OCI-LY1 (cell line): Measurements from ENCODE around the gene PDE11A.
A peak's percentile ranks its signal among the peaks of the same experiment; 100 is the strongest.

Experiments used
- H2AFZ ChIP-seq: fragments of 200-600 bp; sonication (generic), shearing (Covaris generic); 2 replicates; pipeline ENCODE4 v1.6.0; 2014; ENCODE audit warnings: antibody characterized with exemption, mild to moderate bottlenecking, low read length
- H3F3A ChIP-seq: fragments of 200-600 bp; sonication (generic), shearing (Covaris generic); 2 replicates; pipeline ENCODE4 v1.6.0; 2014; ENCODE audit warnings: mild to moderate bottlenecking, antibody characterized with exemption, low read length, moderate library complexity; ENCODE audit not compliant: insufficient read depth
- H3K27ac ChIP-seq: fragments of 200-600 bp; sonication (generic); 2 replicates; pipeline ENCODE4 v1.5.1; 2014; ENCODE audit warnings: low read length, mixed run types, mild to moderate bottlenecking, low read depth; ENCODE audit not compliant: poor library complexity, severe bottlenecking
- H3K27me3 ChIP-seq: fragments of 200-600 bp; sonication (generic); 2 replicates; pipeline ENCODE4 v1.6.0; 2014; ENCODE audit warnings: antibody characterized with exemption, mild to moderate bottlenecking, low read length, moderate library complexity; ENCODE audit not compliant: insufficient read depth
- H3K36me3 ChIP-seq: fragments of 200-600 bp; sonication (generic); 2 replicates; pipeline ENCODE4 v1.6.1; 2014; ENCODE audit warnings: mild to moderate bottlenecking, antibody characterized with exemption, low read length, moderate library complexity, mixed read lengths; ENCODE audit not compliant: insufficient read depth
- H3K4me1 ChIP-seq: fragments of 200-600 bp; sonication (generic); 2 replicates; pipeline ENCODE4 v1.5.1; 2014; ENCODE audit warnings: mild to moderate bottlenecking, low read length, moderate library complexity; ENCODE audit not compliant: insufficient read depth, severe bottlenecking
- H3K4me2 ChIP-seq: fragments of 200-600 bp; sonication (generic), shearing (Covaris generic); 2 replicates; pipeline ENCODE4 v1.6.1; 2014; ENCODE audit warnings: low read length
- H3K4me3 ChIP-seq: fragments of 200-600 bp; sonication (generic); 2 replicates; pipeline ENCODE4 v1.5.1; 2014; ENCODE audit warnings: low read length, low read depth, mild to moderate bottlenecking, mixed read lengths; ENCODE audit not compliant: poor library complexity, severe bottlenecking
- H3K79me2 ChIP-seq: fragments of 200-600 bp; shearing (Covaris generic); 2 replicates; pipeline ENCODE4 v1.6.1; 2016; ENCODE audit warnings: mixed run types, low read length, mixed read lengths; ENCODE audit not compliant: insufficient read depth
- H3K9ac ChIP-seq: fragments of 200-600 bp; sonication (generic), shearing (Covaris generic); 2 replicates; pipeline ENCODE4 v1.6.1; 2014; ENCODE audit warnings: mild to moderate bottlenecking, low read length, mixed read lengths
- H3K9me2 ChIP-seq: fragments of 200-600 bp; sonication (generic), shearing (Covaris generic); 2 replicates; pipeline ENCODE4 v1.6.1; 2014; ENCODE audit warnings: low read depth, mild to moderate bottlenecking, low read length, mixed read lengths
- H3K9me3 ChIP-seq: fragments of 200-600 bp; shearing (Covaris generic); 2 replicates; pipeline ENCODE4 v1.6.1; 2014; ENCODE audit warnings: low read length, mixed read lengths
- H4K20me1 ChIP-seq: fragments of 200-600 bp; sonication (generic), shearing (Covaris generic); 2 replicates; pipeline ENCODE4 v1.6.0; 2016; ENCODE audit warnings: mild to moderate bottlenecking, low read length; ENCODE audit not compliant: insufficient read depth
- EZH2 ChIP-seq: fragments of 200-600 bp; sonication (generic), shearing (Covaris generic); IDR thresholded peaks from 2 replicates; pipeline ENCODE4 v1.8.0; 2017; ENCODE audit warnings: borderline replicate concordance, mixed run types, mild to moderate bottlenecking, antibody characterized with exemption, low read length, moderate library complexity, mixed read lengths
- TF ChIP-seq, protein P1 (sequence below): fragments of 200-600 bp; sonication (generic), shearing (Covaris generic); IDR thresholded peaks from 2 replicates; pipeline ENCODE4 v1.5.1; 2017; ENCODE audit warnings: mild to moderate bottlenecking, antibody characterized with exemption, low read length, moderate library complexity, mixed read lengths

Gene PDE11A

DNA sequence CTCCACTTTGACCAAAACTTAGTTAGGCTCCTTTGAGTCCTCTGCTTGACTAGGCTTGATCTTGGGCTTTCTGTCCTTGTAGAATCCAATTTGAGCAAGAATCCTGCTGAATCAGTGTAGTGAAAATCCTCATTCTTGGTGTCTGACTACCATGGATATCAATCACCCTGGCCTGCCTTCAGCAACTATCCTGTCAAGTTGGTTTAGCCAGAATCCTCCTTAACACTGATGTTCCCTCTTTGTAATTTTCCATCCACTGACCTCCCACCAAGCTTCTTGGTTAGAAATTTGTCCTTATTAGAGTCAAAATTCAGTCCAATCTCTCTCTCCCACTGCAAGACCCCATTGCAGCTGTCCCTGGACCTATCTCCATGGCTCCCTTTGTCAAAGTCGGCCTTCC, 39.2 kb upstream of the PDE11A start:
- Histone ChIP-seq H3K9ac (no peak overlapping the region; the same call in 1 of the 2 replicates), H3K4me2 (peak overlapping the region; percentile 86; the same call in 1 of the 2 replicates)

DNA sequence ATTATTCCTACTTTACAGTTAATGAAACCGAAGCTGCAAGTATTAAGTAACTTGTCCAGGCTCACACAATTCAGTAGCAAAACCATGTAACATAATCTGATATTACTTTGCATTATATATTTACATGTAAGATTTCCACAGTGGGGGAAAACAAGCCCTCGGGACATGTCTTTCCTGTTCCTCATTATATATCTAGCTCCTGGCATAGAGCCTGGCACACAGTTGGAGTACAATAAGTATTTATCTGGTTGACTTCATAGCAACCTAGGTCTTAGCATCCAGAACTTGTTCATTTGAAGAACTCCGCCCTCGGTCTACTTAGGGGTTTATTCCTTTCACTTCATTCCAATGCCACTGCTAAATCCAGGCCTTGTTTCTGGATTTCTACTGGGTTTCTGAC, 38.1 kb upstream of the PDE11A start:
- Histone ChIP-seq H3K4me2 (no peak overlapping the region), H3F3A (no peaks in the 10 kb centered on the region), H3K9ac (no peak overlapping the region), H3K27me3 (no peaks in the 10 kb centered on the region), H3K79me2 (no peaks in the 10 kb centered on the region), H2AFZ (no peak overlapping the region), H4K20me1 (no peaks in the 10 kb centered on the region), H3K9me2 (no peaks in the 10 kb centered on the region), H3K4me3 (no peak overlapping the region), H3K4me1 (peaks cover 17% of the 10 kb centered on the region), H3K27ac (no peak overlapping the region), H3K9me3 (no peaks in the 10 kb centered on the region), H3K36me3 (no peaks in the 10 kb centered on the region)
- TF ChIP-seq, protein P1, sequence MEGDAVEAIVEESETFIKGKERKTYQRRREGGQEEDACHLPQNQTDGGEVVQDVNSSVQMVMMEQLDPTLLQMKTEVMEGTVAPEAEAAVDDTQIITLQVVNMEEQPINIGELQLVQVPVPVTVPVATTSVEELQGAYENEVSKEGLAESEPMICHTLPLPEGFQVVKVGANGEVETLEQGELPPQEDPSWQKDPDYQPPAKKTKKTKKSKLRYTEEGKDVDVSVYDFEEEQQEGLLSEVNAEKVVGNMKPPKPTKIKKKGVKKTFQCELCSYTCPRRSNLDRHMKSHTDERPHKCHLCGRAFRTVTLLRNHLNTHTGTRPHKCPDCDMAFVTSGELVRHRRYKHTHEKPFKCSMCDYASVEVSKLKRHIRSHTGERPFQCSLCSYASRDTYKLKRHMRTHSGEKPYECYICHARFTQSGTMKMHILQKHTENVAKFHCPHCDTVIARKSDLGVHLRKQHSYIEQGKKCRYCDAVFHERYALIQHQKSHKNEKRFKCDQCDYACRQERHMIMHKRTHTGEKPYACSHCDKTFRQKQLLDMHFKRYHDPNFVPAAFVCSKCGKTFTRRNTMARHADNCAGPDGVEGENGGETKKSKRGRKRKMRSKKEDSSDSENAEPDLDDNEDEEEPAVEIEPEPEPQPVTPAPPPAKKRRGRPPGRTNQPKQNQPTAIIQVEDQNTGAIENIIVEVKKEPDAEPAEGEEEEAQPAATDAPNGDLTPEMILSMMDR, result no peak
- TF ChIP-seq EZH2, result no peak

More for the DNA sequence above, 39.2 kb upstream of the PDE11A start:
- H3K4me3 ChIP-seq, result peak overlapping the region; percentile 93
- H3K27me3 ChIP-seq, result no peaks in the 10 kb centered on the region
- TF ChIP-seq EZH2, result no peak
- TF ChIP-seq, protein P1, result no peak
- H3K27ac ChIP-seq, result no peak overlapping the region
- peak overlapping the region; percentile 98 for H2AFZ ChIP-seq
- no peaks in the 10 kb centered on the region for H3K9me3 ChIP-seq
- no peaks in the 10 kb centered on the region for H3K79me2 ChIP-seq
- H4K20me1 ChIP-seq, result no peaks in the 10 kb centered on the region
- H3K9me2 ChIP-seq, result no peaks in the 10 kb centered on the region
- no peaks in the 10 kb centered on the region for H3F3A ChIP-seq
- H3K4me1 ChIP-seq, result peaks cover 17% of the 10 kb centered on the region
- no peaks in the 10 kb centered on the region for H3K36me3 ChIP-seq

DNA sequence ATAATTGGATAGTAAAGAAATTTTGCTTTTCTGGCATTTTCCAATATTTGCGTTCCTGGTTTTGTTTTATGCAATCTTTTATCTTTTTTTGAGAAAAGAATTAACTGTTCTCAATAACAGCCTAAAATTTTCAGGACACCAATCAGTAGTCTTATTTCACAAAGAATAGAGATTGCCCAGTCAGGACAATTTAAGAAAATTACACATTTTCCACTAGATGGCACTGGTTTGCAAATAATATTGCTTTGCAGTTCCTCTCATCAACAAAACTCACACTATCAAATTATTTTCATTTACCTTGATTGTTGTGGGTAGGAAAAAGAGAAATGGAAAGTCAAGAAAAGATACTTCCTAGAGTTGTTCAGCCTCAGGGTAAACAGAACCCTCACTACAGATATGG, 37.2 kb upstream of the PDE11A start:
- Histone ChIP-seq H3K9me2 (no peaks in the 10 kb centered on the region), H3K4me2 (no peak overlapping the region), H3K27ac (no peak overlapping the region)

More for the DNA sequence above, 37.2 kb upstream of the PDE11A start:
- Histone ChIP-seq H3K9ac (no peak overlapping the region), H3K36me3 (no peaks in the 10 kb centered on the region), H2AFZ (no peak overlapping the region), H3F3A (no peaks in the 10 kb centered on the region), H3K9me3 (no peaks in the 10 kb centered on the region), H3K27me3 (no peaks in the 10 kb centered on the region), H3K4me1 (peaks cover 17% of the 10 kb centered on the region), H4K20me1 (no peaks in the 10 kb centered on the region), H3K79me2 (no peaks in the 10 kb centered on the region), H3K4me3 (no peak overlapping the region)
- TF ChIP-seq, protein P1, result peak; percentile 69
- no peak for TF ChIP-seq EZH2
